Heart left ventricle (tissue), 16 donors: ENCODE data around the gene COCH. TPM values are rescaled to one million over a fixed set of nuclear protein-coding genes. Genes with fewer than 3 reads are reported as not detected.
"Not testable (repeated sequence)": the region's sequence is repeated elsewhere in the genome, so short reads cannot be mapped to it uniquely, and the experiment has no call there.

Experiments used
- ATAC-seq, 4 donors: fragments of 200-7000 bp; cut with Tn5 transposase; one replicate each; pipeline ENCODE4 v1.9.1; 2020 to 2022; ENCODE audit warnings: moderate library complexity in 4 of 4, mild to moderate bottlenecking in 3 of 4, moderate number of reproducible peaks in 1 of 4
- DNase-seq, 5 donors: peaks; one replicate each; pipeline ENCODE4 v3.0.0-alpha.2; 2020
- H3K27ac ChIP-seq, 12 donors: fragments of 200-600 bp; sonication (generic) in 4 of 12; one replicate each; pipeline versions ENCODE4 v1.5.0 to v1.8.0; 2016 to 2022; ENCODE audit warnings: mild to moderate bottlenecking in 2 of 12
- H3K27me3 ChIP-seq, 9 donors: fragments of 200-600 bp; sonication (generic) in 2 of 9; one replicate each; pipeline versions ENCODE4 v1.5.1 to v1.8.0; 2016 to 2022; ENCODE audit warnings: mild to moderate bottlenecking in 3 of 9
- H3K36me3 ChIP-seq, 9 donors: fragments of 200-600 bp; sonication (generic) in 2 of 9; one replicate each; pipeline versions ENCODE4 v1.5.0 to v1.8.0; 2018 to 2022; ENCODE audit warnings: mild to moderate bottlenecking in 2 of 9
- H3K4me1 ChIP-seq, 12 donors: fragments of 200-600 bp; sonication (generic) in 4 of 12; one replicate each; pipeline versions ENCODE4 v1.5.0 to v1.8.0; 2016 to 2022; ENCODE audit warnings: mild to moderate bottlenecking in 3 of 12
- H3K4me3 ChIP-seq, 12 donors: fragments of 200-600 bp; sonication (generic) in 4 of 12; one replicate each; pipeline versions ENCODE4 v1.5.0 to v1.8.0; 2017 to 2022; ENCODE audit warnings: mild to moderate bottlenecking in 9 of 12, moderate library complexity in 4 of 12
- H3K9me3 ChIP-seq, 12 donors: fragments of 200-600 bp; sonication (generic) in 4 of 12; one replicate each; pipeline versions ENCODE4 v1.5.0 to v1.8.0; 2016 to 2022; ENCODE audit warnings: mild to moderate bottlenecking in 1 of 12
- POLR2A ChIP-seq, 2 donors: fragments of 450-650 bp; IDR thresholded peaks; one replicate each; pipeline ENCODE4 v1.6.1; 2017; ENCODE audit warnings: antibody characterized with exemption in 2 of 2, mild to moderate bottlenecking in 2 of 2, moderate library complexity in 2 of 2
- WGBS, 4 donors: extraction: QIAGEN DNeasy Blood & Tissue Kit in 2 of 4; methylation state at CpG; one replicate each; pipeline versions ENCODE4 v1.1.5 to v1.1.7; 2013 to 2018; 5-methylcytosine and 5-hydroxymethylcytosine counted together
- intact Hi-C, 10 donors: fragments of 100-400 bp; cut with DNase I; formaldehyde crosslinking; loops; one replicate each; pipeline versions ENCODE4 v1.11.1 to v1.14.2; 2022
- polyA plus RNA-seq, 2 donors: library from polyadenylated mRNA; stranded (reverse); fragments of 200-250 nt; gene quantifications; one replicate each; pipeline ENCODE4 v1.2.3, GENCODE V29; 2013
- total RNA-seq, 9 donors: library from RNA; depleted of rRNA in 2 of 9; stranded (reverse); fragments of >200 nt in 2 of 9; fragmentation: NEBNext Ultra II Directional in 3 of 9; extraction: Animal tissue kit (Norgen Biotek cat#: 25700) in 3 of 9; gene quantifications; one replicate each; pipeline versions ENCODE4 v1.1.0 to v1.2.4, GENCODE V29; 2016 to 2023
- TF ChIP-seq, protein P1 (sequence below), 12 donors: fragments of 200-600 bp; sonication (generic) in 4 of 12; IDR thresholded peaks; one replicate each; pipeline versions ENCODE4 v1.5.0 to v1.8.0; 2018 to 2022; ENCODE audit warnings: antibody characterized with exemption in 12 of 12, mild to moderate bottlenecking in 5 of 12
- donor health status: ischemic (EF 13 %, LVEDD 7.1; RV severe dilation, severe dysfunction).
- donor health status: healthy with polysubstance abuse.
- donor health status: DM: no; HTN: yes; CAD: no.
- donor health status: DM: no; HTN: no; CAD: no.
- donor health status: ischemic (EF 25% LVEDD 6.9; RV normal size, moderate dysfunction).
- donor health status: ischemic (EF 25% LVEDD 5.7; RV mildly dilated, moderate dysfunction).
- donor health status: healthy.
- donor health status: DM: yes; HTN: yes; CAD: no.
- donor health status: ischemic (EF 35%, LVEDD 5.7; RV mildly dilated, moderate dysfunction).
- donor health status: nonischemic (EF 11% LVEDD 7.7; RV severe dilation, severe dysfunction).
- donor health status: DM: yes; HTN: yes; CAD: no.
- donor health status: PGD.
- donor health status: ischemic (EF 29% LVEDD 5.4; RV normal size, mild dysfunction).
- donor health status: nonischemic (EF 23%, LVEDD 6.1; RV moderate dilation, normal function).

COCH gene
- total and polyA plus RNA-seq, 11 donors = 0.23 to 1.6 (median 0.65) TPM

GRCh38 chr14:30921305-30921704 lies 46.9 kb downstream of the COCH start:
- no peak overlapping the region for H3K4me3 ChIP-seq
- no peaks in the 10 kb centered on the region for H3K27me3 ChIP-seq
- ATAC-seq = no peak
- DNase-seq = no peak
- H3K27ac ChIP-seq = no peak overlapping the region
- intact Hi-C loops = no loop called here
- TF ChIP-seq, protein P1, sequence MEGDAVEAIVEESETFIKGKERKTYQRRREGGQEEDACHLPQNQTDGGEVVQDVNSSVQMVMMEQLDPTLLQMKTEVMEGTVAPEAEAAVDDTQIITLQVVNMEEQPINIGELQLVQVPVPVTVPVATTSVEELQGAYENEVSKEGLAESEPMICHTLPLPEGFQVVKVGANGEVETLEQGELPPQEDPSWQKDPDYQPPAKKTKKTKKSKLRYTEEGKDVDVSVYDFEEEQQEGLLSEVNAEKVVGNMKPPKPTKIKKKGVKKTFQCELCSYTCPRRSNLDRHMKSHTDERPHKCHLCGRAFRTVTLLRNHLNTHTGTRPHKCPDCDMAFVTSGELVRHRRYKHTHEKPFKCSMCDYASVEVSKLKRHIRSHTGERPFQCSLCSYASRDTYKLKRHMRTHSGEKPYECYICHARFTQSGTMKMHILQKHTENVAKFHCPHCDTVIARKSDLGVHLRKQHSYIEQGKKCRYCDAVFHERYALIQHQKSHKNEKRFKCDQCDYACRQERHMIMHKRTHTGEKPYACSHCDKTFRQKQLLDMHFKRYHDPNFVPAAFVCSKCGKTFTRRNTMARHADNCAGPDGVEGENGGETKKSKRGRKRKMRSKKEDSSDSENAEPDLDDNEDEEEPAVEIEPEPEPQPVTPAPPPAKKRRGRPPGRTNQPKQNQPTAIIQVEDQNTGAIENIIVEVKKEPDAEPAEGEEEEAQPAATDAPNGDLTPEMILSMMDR (IDR thresholded peaks at IDR 0.05) = no peak
- TF ChIP-seq POLR2A (IDR thresholded peaks at IDR 0.05) = no peak
- H3K4me1 ChIP-seq = peaks cover 0 to 4% (median 0%) of the 10 kb centered on the region in 12 donors
- no peaks in the 10 kb centered on the region for H3K9me3 ChIP-seq
- peaks cover 0 to 37% (median 13%) of the 10 kb centered on the region in 9 donors for H3K36me3 ChIP-seq
- WGBS, 4 donors = 52 to 60% (median 54%) methylated on average over 1 of the region's 1 CpG

GRCh38 chr14:30921788-30922187 lies 47.4 kb downstream of the COCH start:
- no peak for ATAC-seq
- Histone ChIP-seq H3K9me3 (no peaks in the 10 kb centered on the region), H3K4me1 (peaks cover 0 to 4% (median 0%) of the 10 kb centered on the region in 12 donors), H3K36me3 (peaks cover 0 to 37% (median 18%) of the 10 kb centered on the region in 9 donors), H3K27me3 (no peaks in the 10 kb centered on the region), H3K4me3 (no peak overlapping the region), H3K27ac (no peak overlapping the region)
- no peak for DNase-seq
- 92 to 97% (median 93%) methylated on average over 2 of the region's 2 CpGs for WGBS, 4 donors
- TF ChIP-seq, protein P1 (IDR thresholded peaks at IDR 0.05) = no peak
- TF ChIP-seq POLR2A (IDR thresholded peaks at IDR 0.05) = no peak
- intact Hi-C loops = no loop called here

- H3K36me3 ChIP-seq = peaks cover 0 to 34% (median 11%) of the 10 kb centered on the region in 9 donors
- intact Hi-C loops = no loop called here
- TF ChIP-seq, protein P1 (IDR thresholded peaks at IDR 0.05) = no peak
- no peak for TF ChIP-seq POLR2A (IDR thresholded peaks at IDR 0.05)
These were observed 50.9 kb downstream of the COCH start for GRCh38 chr14:30925254-30925653.

DNA sequence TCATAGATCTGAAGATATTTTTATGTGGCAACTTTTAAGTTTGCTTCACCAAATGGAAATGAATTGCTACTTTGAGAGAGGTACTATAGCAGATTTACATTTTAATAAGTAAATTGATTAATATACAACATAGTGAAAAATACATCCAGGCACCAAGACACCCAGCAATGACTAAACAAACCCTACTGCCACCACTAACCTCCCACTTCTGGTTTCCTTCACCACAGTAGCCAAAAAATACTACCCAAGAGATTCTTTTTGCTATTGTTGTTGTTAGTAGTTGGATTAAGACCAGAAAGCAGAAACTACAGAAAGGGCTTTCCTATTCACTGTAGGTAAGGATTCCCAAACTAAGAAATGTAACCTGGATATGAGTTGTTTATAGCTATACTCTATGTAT lies 54.1 kb downstream of the COCH start:
- peaks cover 0 to 13% (median 0%) of the 10 kb centered on the region in 12 donors for H3K4me1 ChIP-seq
- H3K36me3 ChIP-seq = peaks cover 0 to 36% (median 19%) of the 10 kb centered on the region in 9 donors
- no peak overlapping the region for H3K27ac ChIP-seq
- H3K9me3 ChIP-seq = no peaks in the 10 kb centered on the region
- H3K4me3 ChIP-seq = no peak overlapping the region
- TF ChIP-seq, protein P1 (IDR thresholded peaks at IDR 0.05) = no peak
- TF ChIP-seq POLR2A (IDR thresholded peaks at IDR 0.05) = no peak
- DNase-seq = no peak
- H3K27me3 ChIP-seq = no peaks in the 10 kb centered on the region
- intact Hi-C loops = no loop called here
- ATAC-seq = no peak

More at GRCh38 chr14:30925254-30925653, 50.9 kb downstream of the COCH start:
- Histone ChIP-seq H3K4me3 (no peak overlapping the region), H3K9me3 (no peaks in the 10 kb centered on the region), H3K4me1 (peaks cover 0 to 13% (median 1%) of the 10 kb centered on the region in 12 donors), H3K27ac (no peak overlapping the region), H3K27me3 (no peaks in the 10 kb centered on the region)
- DNase-seq (no peak), ATAC-seq (no peak)
- 86 to 90% (median 88%) methylated on average over 2 of the region's 2 CpGs for WGBS, 4 donors

GRCh38 chr14:30933937-30934336 lies 59.6 kb downstream of the COCH start:
- H3K4me1 ChIP-seq, DNase-seq, H3K27ac ChIP-seq, H3K27me3 ChIP-seq, intact Hi-C loops, H3K4me3 ChIP-seq, ATAC-seq, H3K9me3 ChIP-seq: not testable (repeated sequence)
- 96 to 100% (median 98%) methylated on average over 13 of the region's 13 CpGs for WGBS, 4 donors
- H3K36me3 ChIP-seq = peaks cover 0 to 66% (median 43%) of the 10 kb centered on the region in 9 donors
